Activated CD4-positive, alpha-beta T cell treated with anti-CD3 and anti-CD28 coated beads, Interleukin-2, amount 10 ng/mL, durations not matched to agents 24 days and 14 days (primary cell): ENCODE results near the gene CKMT1B. TPM values are rescaled to one million over a fixed set of nuclear protein-coding genes. Genes with fewer than 3 reads are reported as not detected.
"Not testable (repeated sequence)": the region's sequence is repeated elsewhere in the genome, so short reads cannot be mapped to it uniquely, and the experiment has no call there.

Experiments
- DNase-seq: peaks from one replicate; pipeline ENCODE4 v3.0.0; 2022
- H3K27ac Mint-ChIP-seq: one replicate; pipeline ENCODE4 v1.8.0; 2022; ENCODE audit warnings: mild to moderate bottlenecking, mixed read lengths
- H3K27me3 Mint-ChIP-seq: one replicate; pipeline ENCODE4 v1.8.0; 2022; ENCODE audit warnings: mixed read lengths
- H3K36me3 Mint-ChIP-seq: one replicate; pipeline ENCODE4 v1.8.0; 2022; ENCODE audit warnings: low read depth, mild to moderate bottlenecking, mixed read lengths
- H3K4me1 Mint-ChIP-seq: one replicate; pipeline ENCODE4 v1.8.0; 2021; ENCODE audit warnings: mixed read lengths
- H3K4me3 Mint-ChIP-seq: one replicate; pipeline ENCODE4 v1.8.0; 2022; ENCODE audit warnings: mild to moderate bottlenecking, moderate library complexity, mixed read lengths
- H3K9me3 Mint-ChIP-seq: one replicate; pipeline ENCODE4 v1.8.0; 2021; ENCODE audit warnings: mixed read lengths
- intact Hi-C: fragments of 100-400 bp; cut with micrococcal nuclease; formaldehyde crosslinking; loops from one replicate; pipeline ENCODE4 v1.15.1; 2023
- total RNA-seq: library from RNA; stranded (reverse); gene quantifications from 2 replicates; pipeline ENCODE4 v1.2.3, GENCODE V29; 2022

The CKMT1B gene
- total RNA-seq, 1 donor from 2014 or later = 0.77 TPM

GRCh38 chr15:43599131-43599530, 5.3 kb downstream of the CKMT1B start:
- intact Hi-C loops, H3K9me3 Mint-ChIP-seq, H3K4me3 Mint-ChIP-seq, H3K36me3 Mint-ChIP-seq, H3K27ac Mint-ChIP-seq, H3K4me1 Mint-ChIP-seq, DNase-seq: not testable (repeated sequence)
- H3K27me3 Mint-ChIP-seq = peaks cover 22% of the 10 kb centered on the region

- H3K27ac Mint-ChIP-seq, H3K36me3 Mint-ChIP-seq, intact Hi-C loops, H3K9me3 Mint-ChIP-seq, H3K4me1 Mint-ChIP-seq, DNase-seq, H3K4me3 Mint-ChIP-seq: not testable (repeated sequence)
- H3K27me3 Mint-ChIP-seq = peaks cover 26% of the 10 kb centered on the region
Observed at GRCh38 chr15:43600200-43600599, 6.4 kb downstream of the CKMT1B start.

- H3K27ac Mint-ChIP-seq, DNase-seq, H3K4me3 Mint-ChIP-seq, intact Hi-C loops, H3K36me3 Mint-ChIP-seq, H3K9me3 Mint-ChIP-seq, H3K4me1 Mint-ChIP-seq: not testable (repeated sequence)
- H3K27me3 Mint-ChIP-seq = peaks cover 21% of the 10 kb centered on the region
Observed at GRCh38 chr15:43602233-43602632, 8.4 kb downstream of the CKMT1B start.

GRCh38 chr15:43617750-43618149, 23.9 kb downstream of the CKMT1B start:
- H3K9me3 Mint-ChIP-seq, H3K27ac Mint-ChIP-seq, H3K4me3 Mint-ChIP-seq, H3K4me1 Mint-ChIP-seq, DNase-seq, intact Hi-C loops, H3K36me3 Mint-ChIP-seq: not testable (repeated sequence)
- peaks cover 14% of the 10 kb centered on the region for H3K27me3 Mint-ChIP-seq

- H3K27ac Mint-ChIP-seq, intact Hi-C loops, H3K9me3 Mint-ChIP-seq, H3K4me1 Mint-ChIP-seq, H3K36me3 Mint-ChIP-seq, DNase-seq, H3K4me3 Mint-ChIP-seq: not testable (repeated sequence)
- H3K27me3 Mint-ChIP-seq = peaks cover 16% of the 10 kb centered on the region
Observed at GRCh38 chr15:43618700-43619099, 24.9 kb downstream of the CKMT1B start, which contains the start of gene STRC. Gene STRC, minus strand, starts transcription at chr15:43618800. Its CDS starts 78 bp downstream, at chr15:43618722.

- H3K27ac Mint-ChIP-seq, DNase-seq, H3K9me3 Mint-ChIP-seq, intact Hi-C loops, H3K4me1 Mint-ChIP-seq, H3K4me3 Mint-ChIP-seq, H3K36me3 Mint-ChIP-seq: not testable (repeated sequence)
- H3K27me3 Mint-ChIP-seq = peaks cover 25% of the 10 kb centered on the region
Observed at GRCh38 chr15:43622068-43622799, 28.4 kb downstream of the CKMT1B start.

GRCh38 chr15:43625106-43625505, 31.3 kb downstream of the CKMT1B start:
- no peak for DNase-seq
- H3K9me3 Mint-ChIP-seq = no peaks in the 10 kb centered on the region
- H3K4me1 Mint-ChIP-seq = no peaks in the 10 kb centered on the region
- peaks cover 18% of the 10 kb centered on the region for H3K27me3 Mint-ChIP-seq
- intact Hi-C loops = no loop called here
- no peak overlapping the region for H3K4me3 Mint-ChIP-seq
- H3K27ac Mint-ChIP-seq = no peak overlapping the region
- H3K36me3 Mint-ChIP-seq = no peaks in the 10 kb centered on the region

GRCh38 chr15:43626937-43627336, 33.1 kb downstream of the CKMT1B start:
- H3K27ac Mint-ChIP-seq, intact Hi-C loops, H3K4me1 Mint-ChIP-seq, H3K36me3 Mint-ChIP-seq, DNase-seq, H3K9me3 Mint-ChIP-seq, H3K4me3 Mint-ChIP-seq: not testable (repeated sequence)
- peaks cover 14% of the 10 kb centered on the region for H3K27me3 Mint-ChIP-seq

GRCh38 chr15:43638464-43639204, 44.8 kb downstream of the CKMT1B start:
- intact Hi-C loops, H3K9me3 Mint-ChIP-seq, H3K27me3 Mint-ChIP-seq, H3K4me3 Mint-ChIP-seq, DNase-seq, H3K36me3 Mint-ChIP-seq, H3K4me1 Mint-ChIP-seq, H3K27ac Mint-ChIP-seq: not testable (repeated sequence)

Other genes starting within 250 kb of the CKMT1B start
- gene ZSCAN29, start 223.0 kb upstream of the CKMT1B start, total RNA-seq = 30.9 and 32.1 TPM in 2 replicates
- 48.0 and 49.6 TPM in 2 replicates for gene TUBGCP4, start 222.9 kb upstream of the CKMT1B start, total RNA-seq
- gene TP53BP1, start 100.9 kb upstream of the CKMT1B start, total RNA-seq = 38.7 and 40.0 TPM in 2 replicates
- 2.0 and 2.1 TPM in 2 replicates for gene MAP1A, start 76.4 kb upstream of the CKMT1B start, total RNA-seq
- 57.8 and 60.0 TPM in 2 replicates for gene PPIP5K1, start 3.8 kb upstream of the CKMT1B start, total RNA-seq
- 0.05 and 0.45 TPM in 2 replicates for gene STRC, start 24.8 kb downstream of the CKMT1B start, total RNA-seq
- gene CATSPER2, start 54.8 kb downstream of the CKMT1B start, total RNA-seq = 8.9 and 10.0 TPM in 2 replicates
- 0.28 and 0.66 TPM in 2 replicates for gene CKMT1A, start 99.8 kb downstream of the CKMT1B start, total RNA-seq
- 313 and 336 TPM in 2 replicates for gene PDIA3, start 152.4 kb downstream of the CKMT1B start, total RNA-seq
- gene ELL3, start 182.9 kb downstream of the CKMT1B start, total RNA-seq = 1.2 and 1.3 TPM in 2 replicates
- 524 TPM in 2 replicates for gene SERF2, start 198.3 kb downstream of the CKMT1B start, total RNA-seq
- gene SERINC4, start 206.2 kb downstream of the CKMT1B start, total RNA-seq = 0.28 and 0.33 TPM in 2 replicates
- 20.3 and 33.8 TPM in 2 replicates for gene HYPK, start 206.6 kb downstream of the CKMT1B start, total RNA-seq
- gene MFAP1, start 230.7 kb downstream of the CKMT1B start, total RNA-seq = 49.3 and 51.3 TPM in 2 replicates
- gene WDR76, start 233.0 kb downstream of the CKMT1B start, total RNA-seq = 76.6 and 80.4 TPM in 2 replicates